OCI-LY3 (cell line): ENCODE results near the gene CD96.

Source experiments
- CTCF ChIP-seq: fragments of 200-600, 300-600 bp; sonication (generic); IDR thresholded peaks from 2 replicates; pipeline ENCODE4 v1.5.1; 2014; ENCODE audit warnings: antibody characterized with exemption, low read length, low read depth
- EZH2phosphoT487 ChIP-seq: fragments of 200-600 bp; shearing (Covaris generic); IDR thresholded peaks from 2 replicates; pipeline ENCODE4 v1.6.1; 2018; ENCODE audit warnings: antibody characterized with exemption, mixed run types, low read depth

- no peak for TF ChIP-seq CTCF
- TF ChIP-seq EZH2phosphoT487 = no peak
Observed at GRCh38 chr3:111531446-111531845, 10.6 kb upstream of the CD96 start.
